ENCODE measurements around the gene MUL1. TPM values are rescaled to one million over a fixed set of nuclear protein-coding genes. Genes with fewer than 3 reads are reported as not detected.

The MUL1 gene
- total RNA-seq, 1 donor from 2014 or later: 42.9 TPM

DNA sequence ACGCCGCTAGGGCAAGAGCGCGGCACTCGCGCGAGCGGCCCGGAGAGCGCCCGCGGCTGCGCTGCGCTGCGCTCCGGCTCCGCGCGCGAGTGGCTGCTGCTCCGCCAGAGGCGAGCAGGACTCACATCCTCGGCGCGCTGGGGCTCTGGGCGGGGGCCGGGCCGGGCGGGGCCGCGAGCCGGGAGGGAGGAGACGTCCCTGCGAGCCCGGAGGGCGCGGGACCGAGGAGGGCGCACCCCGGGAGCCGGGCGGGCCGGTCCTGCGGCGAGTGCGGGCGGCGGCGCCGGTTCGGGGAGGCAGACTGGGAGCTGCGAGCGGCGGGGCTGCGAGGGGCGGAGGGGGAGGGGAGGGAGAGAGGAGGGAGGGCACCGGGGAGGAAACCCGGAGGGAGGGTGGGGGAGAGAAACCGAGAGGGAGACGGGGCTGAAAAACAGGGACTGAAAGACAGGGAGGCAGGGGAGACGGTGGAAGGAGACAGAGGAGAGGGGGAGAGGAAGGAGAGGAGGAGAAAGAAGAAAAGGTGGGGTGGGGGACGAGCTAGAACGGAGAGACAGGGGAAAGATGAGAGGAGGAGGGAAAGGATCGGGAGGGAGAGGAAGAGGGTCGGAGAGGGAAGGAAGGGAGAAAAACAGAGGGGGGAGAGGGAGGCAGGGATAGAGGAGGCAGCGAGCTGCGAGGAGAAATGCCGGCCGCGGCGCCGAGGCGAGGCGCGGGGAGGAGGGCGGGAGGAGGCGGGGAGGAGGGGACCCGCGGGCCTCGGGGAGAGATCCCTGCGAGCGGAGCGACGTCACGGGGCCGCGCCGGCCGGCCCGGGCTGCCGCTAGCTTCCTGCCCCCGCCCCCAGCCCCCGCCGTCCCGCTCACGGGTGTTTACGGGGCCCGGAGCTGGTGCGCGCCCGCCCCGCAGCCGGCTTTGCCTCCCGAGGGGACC is 22.2 kb downstream of the MUL1 start, which contains the start of gene CAMK2N1:
Gene CAMK2N1 (minus strand): TSS at position 684 of the 930 bp plus-strand sequence. CDS start 831 bp downstream, outside the sequence.
- peak within 1 kb of the TSS; percentile 87 for H3K27ac Mint-ChIP-seq (ENCODE audit: unreplicated experiment)
- H3K4me1 Mint-ChIP-seq (ENCODE audit: unreplicated experiment): peaks cover 24% of the 10 kb centered on the region
- DNase-seq (ENCODE audit: extremely low spot score, unreplicated experiment): no peak

GRCh38 chr1:20484519-20485462 is 23.2 kb downstream of the MUL1 start:
- H3K4me1 Mint-ChIP-seq (ENCODE audit: unreplicated experiment): peaks cover 29% of the 10 kb centered on the region
- peak overlapping the region; percentile 41 for H3K27ac Mint-ChIP-seq (ENCODE audit: unreplicated experiment)
- H3K9me3 Mint-ChIP-seq (ENCODE audit: unreplicated experiment): no peaks in the 10 kb centered on the region
- peaks cover 11% of the 10 kb centered on the region for H3K27me3 Mint-ChIP-seq (ENCODE audit: unreplicated experiment)
- peak overlapping the region; percentile 91 for H3K4me3 Mint-ChIP-seq (ENCODE audit: unreplicated experiment)
- H3K36me3 Mint-ChIP-seq (ENCODE audit: unreplicated experiment): no peaks in the 10 kb centered on the region
- TF ChIP-seq, protein P1, sequence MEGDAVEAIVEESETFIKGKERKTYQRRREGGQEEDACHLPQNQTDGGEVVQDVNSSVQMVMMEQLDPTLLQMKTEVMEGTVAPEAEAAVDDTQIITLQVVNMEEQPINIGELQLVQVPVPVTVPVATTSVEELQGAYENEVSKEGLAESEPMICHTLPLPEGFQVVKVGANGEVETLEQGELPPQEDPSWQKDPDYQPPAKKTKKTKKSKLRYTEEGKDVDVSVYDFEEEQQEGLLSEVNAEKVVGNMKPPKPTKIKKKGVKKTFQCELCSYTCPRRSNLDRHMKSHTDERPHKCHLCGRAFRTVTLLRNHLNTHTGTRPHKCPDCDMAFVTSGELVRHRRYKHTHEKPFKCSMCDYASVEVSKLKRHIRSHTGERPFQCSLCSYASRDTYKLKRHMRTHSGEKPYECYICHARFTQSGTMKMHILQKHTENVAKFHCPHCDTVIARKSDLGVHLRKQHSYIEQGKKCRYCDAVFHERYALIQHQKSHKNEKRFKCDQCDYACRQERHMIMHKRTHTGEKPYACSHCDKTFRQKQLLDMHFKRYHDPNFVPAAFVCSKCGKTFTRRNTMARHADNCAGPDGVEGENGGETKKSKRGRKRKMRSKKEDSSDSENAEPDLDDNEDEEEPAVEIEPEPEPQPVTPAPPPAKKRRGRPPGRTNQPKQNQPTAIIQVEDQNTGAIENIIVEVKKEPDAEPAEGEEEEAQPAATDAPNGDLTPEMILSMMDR (IDR thresholded peaks at IDR 0.05): no peak
- DNase-seq (ENCODE audit: extremely low spot score, unreplicated experiment): no peak

More for the DNA sequence above, 22.2 kb downstream of the MUL1 start, which contains the start of gene CAMK2N1:
- H3K9me3 Mint-ChIP-seq (ENCODE audit: unreplicated experiment): no peaks in the 10 kb centered on the region
- peaks cover 16% of the 10 kb centered on the region for H3K27me3 Mint-ChIP-seq (ENCODE audit: unreplicated experiment)
- H3K4me3 Mint-ChIP-seq (ENCODE audit: unreplicated experiment): peak within 1 kb of the TSS; percentile 91
- H3K36me3 Mint-ChIP-seq (ENCODE audit: unreplicated experiment): no peaks in the 10 kb centered on the region
- TF ChIP-seq, protein P1 (IDR thresholded peaks at IDR 0.05): no peak

GRCh38 chr1:20483833-20484518 is 24.0 kb downstream of the MUL1 start:
- Mint-ChIP-seq H3K27ac (ENCODE audit: unreplicated experiment) (peak overlapping the region; percentile 69), H3K9me3 (ENCODE audit: unreplicated experiment) (no peaks in the 10 kb centered on the region), H3K4me3 (ENCODE audit: unreplicated experiment) (peak overlapping the region; percentile 91), H3K27me3 (ENCODE audit: unreplicated experiment) (peaks cover 10% of the 10 kb centered on the region), H3K4me1 (ENCODE audit: unreplicated experiment) (peaks cover 29% of the 10 kb centered on the region), H3K36me3 (ENCODE audit: unreplicated experiment) (no peaks in the 10 kb centered on the region)
- DNase-seq (ENCODE audit: extremely low spot score, unreplicated experiment): no peak
- TF ChIP-seq, protein P1 (IDR thresholded peaks at IDR 0.05): peak; percentile 29

DNA sequence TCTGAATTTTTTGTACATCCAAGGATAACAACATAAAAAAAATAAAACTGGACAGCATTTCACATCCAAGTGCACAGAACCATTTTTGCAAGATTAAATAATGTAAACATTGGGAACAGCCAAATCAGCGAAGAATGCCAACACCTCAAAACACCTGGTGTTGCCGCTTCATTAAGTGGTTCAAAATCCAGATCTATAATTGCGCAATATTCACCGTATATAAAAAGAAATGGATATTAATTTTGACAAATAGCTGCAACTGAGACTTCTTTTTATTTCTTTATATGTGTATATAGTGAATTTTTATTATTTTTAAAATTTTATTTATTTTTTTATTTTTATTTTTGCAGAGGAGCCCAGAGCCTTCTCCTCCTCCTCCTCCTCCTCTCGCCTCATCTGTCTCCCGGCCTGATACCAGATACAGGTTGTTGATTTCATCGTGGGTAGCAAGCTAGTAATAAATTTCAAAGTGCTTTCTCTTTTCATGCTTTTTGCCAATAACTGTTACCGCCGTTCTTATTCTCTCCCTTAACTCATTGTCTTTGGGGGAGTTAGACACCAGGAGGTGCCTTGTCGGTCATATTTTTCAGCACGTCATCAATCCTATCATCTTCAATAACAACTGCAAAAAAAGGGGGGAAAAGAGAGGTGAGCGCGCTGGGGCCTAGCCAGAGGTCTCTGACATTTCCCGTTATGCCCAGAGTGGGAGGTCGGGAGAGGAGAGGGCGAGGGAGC is 24.7 kb downstream of the MUL1 start:
- no peaks in the 10 kb centered on the region for H3K36me3 Mint-ChIP-seq (ENCODE audit: unreplicated experiment)
- peak overlapping the region; percentile 91 for H3K4me3 Mint-ChIP-seq (ENCODE audit: unreplicated experiment)
- H3K27me3 Mint-ChIP-seq (ENCODE audit: unreplicated experiment): peaks cover 3% of the 10 kb centered on the region
- TF ChIP-seq, protein P1 (IDR thresholded peaks at IDR 0.05): no peak
- no peak for DNase-seq (ENCODE audit: extremely low spot score, unreplicated experiment)
- peaks cover 33% of the 10 kb centered on the region for H3K4me1 Mint-ChIP-seq (ENCODE audit: unreplicated experiment)
- peak overlapping the region; percentile 69 for H3K27ac Mint-ChIP-seq (ENCODE audit: unreplicated experiment)
- no peaks in the 10 kb centered on the region for H3K9me3 Mint-ChIP-seq (ENCODE audit: unreplicated experiment)
